CD14-positive monocyte (primary cell): Measurements from ENCODE around the gene STARD8. TPM values are rescaled to one million over a fixed set of nuclear protein-coding genes. Genes with fewer than 3 reads are reported as not detected.
"Not testable (repeated sequence)": the region's sequence is repeated elsewhere in the genome, so short reads cannot be mapped to it uniquely, and the experiment has no call there.

ENCODE experiments used
- DNase-seq, 3 donors: peaks; one replicate each; pipeline ENCODE4 v3.0.0-alpha.2; 2011 to 2022
- H2AFZ ChIP-seq: 2 replicates; pipeline ENCODE4 v1.6.0; 2012; ENCODE audit warnings: mild to moderate bottlenecking, low read depth, low read length, inconsistent platforms; ENCODE audit not compliant: insufficient read depth, poor library complexity, severe bottlenecking
- H3K27ac ChIP-seq, 2 donors: 1 replicate in 1 of 2; 2 replicates in 1 of 2; pipeline ENCODE4 v1.5.1; 2012 to 2013; ENCODE audit warnings: low read length in 2 of 2, control low read depth in 1 of 2, inconsistent platforms in 1 of 2, low read depth in 1 of 2, mild to moderate bottlenecking in 1 of 2
- H3K27me3 ChIP-seq, 2 donors: one replicate each; pipeline versions ENCODE4 v1.6.0 to v1.6.1; 2011 to 2013; ENCODE audit warnings: low read length in 2 of 2; ENCODE audit not compliant: control insufficient read depth in 2 of 2, insufficient read depth in 2 of 2
- H3K36me3 ChIP-seq, 2 donors: replicated peaks in 1 of 2; 1 replicate in 1 of 2; 2 replicates in 1 of 2; pipeline versions ENCODE4 v1.5.1 to v1.6.1; 2012 to 2013; ENCODE audit warnings: low read length in 2 of 2, control low read depth in 1 of 2, inconsistent platforms in 1 of 2, mild to moderate bottlenecking in 1 of 2; ENCODE audit not compliant: insufficient read depth in 2 of 2, control insufficient read depth in 1 of 2
- H3K4me1 ChIP-seq, 2 donors: 1 replicate in 1 of 2; 2 replicates in 1 of 2; pipeline versions ENCODE4 v1.5.1 to v1.6.1; 2012 to 2013; ENCODE audit warnings: low read length in 2 of 2, control low read depth in 1 of 2, inconsistent platforms in 1 of 2, mild to moderate bottlenecking in 1 of 2, moderate library complexity in 1 of 2; ENCODE audit not compliant: insufficient read depth in 2 of 2, control insufficient read depth in 1 of 2
- H3K4me2 ChIP-seq: replicated peaks from 2 replicates; pipeline ENCODE3; 2012; ENCODE audit warnings: low read length, moderate library complexity, mild to moderate bottlenecking; ENCODE audit not compliant: poor library complexity, severe bottlenecking; ENCODE audit errors: extremely low read depth
- H3K4me3 ChIP-seq, 3 experiments: fragments of 200-600 bp in 1 of 3; sonication (generic) in 1 of 3; replicated peaks in 1 of 3; 1 replicate in 2 of 3; 2 replicates in 1 of 3; pipeline ENCODE4 v1.5.1; 2011 to 2013; ENCODE audit warnings: low read length in 3 of 3, mild to moderate bottlenecking in 3 of 3, control low read depth in 2 of 3, low read depth in 2 of 3, inconsistent platforms in 1 of 3, moderate library complexity in 1 of 3
- H3K79me2 ChIP-seq: 2 replicates; pipeline ENCODE4 v1.6.0; 2012; ENCODE audit warnings: mild to moderate bottlenecking, control low read depth, inconsistent platforms, low read length, moderate library complexity; ENCODE audit not compliant: insufficient read depth
- H3K9ac ChIP-seq: 2 replicates; pipeline ENCODE4 v1.6.0; 2017; ENCODE audit warnings: low read length, mild to moderate bottlenecking; ENCODE audit not compliant: insufficient read depth, poor library complexity, severe bottlenecking
- H3K9me3 ChIP-seq, 2 donors: replicated peaks in 1 of 2; 1 replicate in 1 of 2; 2 replicates in 1 of 2; pipeline versions ENCODE4 v1.5.1 to v1.6.1; 2012 to 2013; ENCODE audit warnings: low read length in 2 of 2, control low read depth in 1 of 2; ENCODE audit not compliant: control insufficient read depth in 1 of 2, insufficient read depth in 1 of 2
- H4K20me1 ChIP-seq: 2 replicates; pipeline ENCODE4 v1.6.0; 2012; ENCODE audit warnings: mild to moderate bottlenecking, low read length, control low read depth, moderate library complexity; ENCODE audit not compliant: insufficient read depth
- H3K27ac Mint-ChIP-seq, 7 donors: one replicate each; pipeline ENCODE4 v1.8.0; 2020; ENCODE audit warnings: mild to moderate bottlenecking in 7 of 7, mixed read lengths in 7 of 7, moderate library complexity in 6 of 7, inconsistent platforms in 2 of 7
- H3K27me3 Mint-ChIP-seq, 3 donors: one replicate each; pipeline ENCODE4 v1.8.0; 2021 to 2022; ENCODE audit warnings: low read depth in 3 of 3, mild to moderate bottlenecking in 3 of 3, mixed read lengths in 3 of 3, moderate library complexity in 3 of 3, inconsistent platforms in 1 of 3
- H3K36me3 Mint-ChIP-seq, 2 donors: one replicate each; pipeline ENCODE4 v1.8.0; 2020; ENCODE audit warnings: mixed read lengths in 2 of 2, inconsistent platforms in 1 of 2, mild to moderate bottlenecking in 1 of 2
- H3K4me1 Mint-ChIP-seq: one replicate; pipeline ENCODE4 v1.8.0; 2020; ENCODE audit warnings: mild to moderate bottlenecking, mixed read lengths
- H3K4me3 Mint-ChIP-seq, 2 donors: one replicate each; pipeline ENCODE4 v1.8.0; 2020; ENCODE audit warnings: mild to moderate bottlenecking in 2 of 2, mixed read lengths in 2 of 2, moderate library complexity in 1 of 2
- H3K9me3 Mint-ChIP-seq, 7 donors: one replicate each; pipeline ENCODE4 v1.8.0; 2020 to 2022; ENCODE audit warnings: mixed read lengths in 7 of 7, mild to moderate bottlenecking in 6 of 7, moderate library complexity in 6 of 7, inconsistent platforms in 2 of 7
- CTCF ChIP-seq: fragments of 200-600 bp; IDR thresholded peaks from one replicate; pipeline ENCODE4 v1.8.0; 2022; ENCODE audit warnings: antibody characterized with exemption, mild to moderate bottlenecking
- WGBS: methylation state at CpG from one replicate; pipeline ENCODE4 v1.1.5; 2013; ENCODE audit warnings: missing lambda C conversion rate; ENCODE audit not compliant: insufficient coverage; 5-methylcytosine and 5-hydroxymethylcytosine counted together
- intact Hi-C, 2 donors: fragments of 100-400 bp; cut with micrococcal nuclease; formaldehyde crosslinking; loops; one replicate each; pipeline versions ENCODE4 v1.15.0 to v1.15.1; 2023
- polyA plus RNA-seq, 3 donors: library from polyadenylated mRNA; depleted of rRNA in 1 of 3; unstranded in 2 of 3; stranded (reverse) in 1 of 3; fragments of 300-500 nt in 2 of 3; fragments of >200 nt in 1 of 3; fragmentation: Illumina TruSeq in 2 of 3; gene quantifications; 1 replicate in 2 of 3; 2 replicates in 1 of 3; pipeline ENCODE4 v1.2.3, GENCODE V29; 2012 to 2021

STARD8 gene
- polyA plus RNA-seq, 3 donors: 1.2 to 4.1 (median 1.7) TPM

- H3K4me1 ChIP-seq, H3K9me3 Mint-ChIP-seq, H3K9me3 ChIP-seq, H3K4me1 Mint-ChIP-seq, H3K27me3 ChIP-seq, H4K20me1 ChIP-seq, H3K79me2 ChIP-seq, H3K36me3 ChIP-seq, H3K4me3 Mint-ChIP-seq, H3K4me3 ChIP-seq, H3K36me3 Mint-ChIP-seq, H3K27ac Mint-ChIP-seq, H3K27ac ChIP-seq, H3K27me3 Mint-ChIP-seq, H3K4me2 ChIP-seq, DNase-seq, H2AFZ ChIP-seq, intact Hi-C loops, H3K9ac ChIP-seq: not testable (repeated sequence)
- no CpG with 5 or more reads among the region's 3 CpGs for WGBS
These were observed 32.7 kb upstream of the STARD8 start for GRCh38 chrX:68614733-68615132.

GRCh38 chrX:68627986-68628385, 19.5 kb upstream of the STARD8 start:
- WGBS: no CpG with 5 or more reads among the region's 5 CpGs
- H2AFZ ChIP-seq: no peak overlapping the region

GRCh38 chrX:68629936-68630335, 17.5 kb upstream of the STARD8 start:
- H3K4me1 ChIP-seq, H4K20me1 ChIP-seq, H3K27ac ChIP-seq, H3K4me2 ChIP-seq, H3K4me1 Mint-ChIP-seq, H3K36me3 Mint-ChIP-seq, H3K9me3 ChIP-seq, H3K79me2 ChIP-seq, DNase-seq, H3K36me3 ChIP-seq, H3K27ac Mint-ChIP-seq, H3K27me3 ChIP-seq, intact Hi-C loops, H3K9me3 Mint-ChIP-seq, H3K4me3 Mint-ChIP-seq, H3K9ac ChIP-seq, H3K4me3 ChIP-seq, H2AFZ ChIP-seq: not testable (repeated sequence)
- no CpG with 5 or more reads among the region's 7 CpGs for WGBS
- H3K27me3 Mint-ChIP-seq: peaks cover 2 to 11% (median 3%) of the 10 kb centered on the region in 3 donors

More at GRCh38 chrX:68627986-68628385, 19.5 kb upstream of the STARD8 start:
- no peaks in the 10 kb centered on the region for H3K4me1 ChIP-seq
- no peaks in the 10 kb centered on the region for H3K27me3 ChIP-seq
- H3K4me1 Mint-ChIP-seq: no peaks in the 10 kb centered on the region
- H3K79me2 ChIP-seq: no peaks in the 10 kb centered on the region
- peaks cover 2 to 11% (median 3%) of the 10 kb centered on the region in 3 donors for H3K27me3 Mint-ChIP-seq
- no peak for TF ChIP-seq CTCF
- H3K27ac ChIP-seq: no peak overlapping the region
- peaks cover 0 to 2% (median 0%) of the 10 kb centered on the region in 7 donors for H3K9me3 Mint-ChIP-seq
- no peak for DNase-seq
- no peaks in the 10 kb centered on the region for H4K20me1 ChIP-seq
- H3K9ac ChIP-seq: no peak overlapping the region
- no peaks in the 10 kb centered on the region for H3K36me3 ChIP-seq
- H3K4me2 ChIP-seq: no peak overlapping the region
- H3K4me3 Mint-ChIP-seq: no peak overlapping the region
- no peak overlapping the region for H3K4me3 ChIP-seq
- H3K27ac Mint-ChIP-seq: no peak overlapping the region
- H3K36me3 Mint-ChIP-seq: no peaks in the 10 kb centered on the region
- no peaks in the 10 kb centered on the region for H3K9me3 ChIP-seq
- intact Hi-C loops: no loop called here
